Muscle of back (tissue), 11 donors: ENCODE results near the gene INPP5F. TPM values are rescaled to one million over a fixed set of nuclear protein-coding genes. Genes with fewer than 3 reads are reported as not detected.
"Not testable (repeated sequence)": the region's sequence is repeated elsewhere in the genome, so short reads cannot be mapped to it uniquely, and the experiment has no call there.

ENCODE experiments used
- DNase-seq, 3 donors: peaks; one replicate each; pipeline versions ENCODE4 v3.0.0 to v3.0.0-alpha.2; 2013
- polyA plus RNA-seq, 10 donors: library from polyadenylated mRNA; unstranded; fragments of 120-200 nt; gene quantifications; one replicate each; pipeline ENCODE4 v1.2.1, GENCODE V29; 2013; ENCODE audit not compliant: insufficient read length in 10 of 10

The INPP5F gene
- polyA plus RNA-seq, 10 donors, result 15.0 to 27.2 (median 18.0) TPM

GRCh38 chr10:119776536-119776935, 50.7 kb downstream of the INPP5F start:
- DNase-seq, result no peak

- no peak for DNase-seq
These were observed 51.8 kb downstream of the INPP5F start for GRCh38 chr10:119777686-119778085.

GRCh38 chr10:119778776-119779445, 53.1 kb downstream of the INPP5F start:
- DNase-seq, result no peak

- no peak for DNase-seq
These were observed 55.1 kb downstream of the INPP5F start for GRCh38 chr10:119780879-119781480.

GRCh38 chr10:119781498-119781897, 55.6 kb downstream of the INPP5F start:
- DNase-seq, result no peak

GRCh38 chr10:119782981-119783664, 57.3 kb downstream of the INPP5F start:
- DNase-seq, result no peak

GRCh38 chr10:119783665-119784027, 57.8 kb downstream of the INPP5F start:
- DNase-seq, result no peak

GRCh38 chr10:119784340-119785067, 58.7 kb downstream of the INPP5F start:
- no peak for DNase-seq

GRCh38 chr10:119786117-119786769, 60.4 kb downstream of the INPP5F start:
- peak in 2 of 3 donors; percentile 25 to 26 for DNase-seq

GRCh38 chr10:119795101-119795500, 69.3 kb downstream of the INPP5F start:
- DNase-seq, result not testable (repeated sequence)

- DNase-seq, result no peak
These were observed 70.2 kb downstream of the INPP5F start for GRCh38 chr10:119796039-119796438.

- DNase-seq, result no peak
These were observed 75.3 kb downstream of the INPP5F start for GRCh38 chr10:119801176-119801575.

- DNase-seq, result no peak
These were observed 76.2 kb downstream of the INPP5F start for GRCh38 chr10:119801998-119802538.

GRCh38 chr10:119803264-119803663, 77.4 kb downstream of the INPP5F start:
- DNase-seq, result peak in 1 of 3 donors; percentile 48

- DNase-seq, result no peak
These were observed 79.9 kb downstream of the INPP5F start for GRCh38 chr10:119805702-119806230.

GRCh38 chr10:119806334-119807130, 80.7 kb downstream of the INPP5F start:
- no peak for DNase-seq

GRCh38 chr10:119807960-119808697, 82.3 kb downstream of the INPP5F start:
- peak in 1 of 3 donors; percentile 70 for DNase-seq

GRCh38 chr10:119811122-119811521, 85.3 kb downstream of the INPP5F start:
- no peak for DNase-seq

- DNase-seq, result no peak
These were observed 86.8 kb downstream of the INPP5F start for GRCh38 chr10:119812684-119813083.

GRCh38 chr10:119815671-119816070, 89.8 kb downstream of the INPP5F start:
- DNase-seq, result no peak
